Amniotic epithelial cell (primary cell): ENCODE measurements around the gene LMTK2.

Source experiments
- DNase-seq: peaks from one replicate; pipeline ENCODE4 v3.0.0-alpha.2; 2010; ENCODE audit warnings: low read depth

Gene LMTK2

DNA sequence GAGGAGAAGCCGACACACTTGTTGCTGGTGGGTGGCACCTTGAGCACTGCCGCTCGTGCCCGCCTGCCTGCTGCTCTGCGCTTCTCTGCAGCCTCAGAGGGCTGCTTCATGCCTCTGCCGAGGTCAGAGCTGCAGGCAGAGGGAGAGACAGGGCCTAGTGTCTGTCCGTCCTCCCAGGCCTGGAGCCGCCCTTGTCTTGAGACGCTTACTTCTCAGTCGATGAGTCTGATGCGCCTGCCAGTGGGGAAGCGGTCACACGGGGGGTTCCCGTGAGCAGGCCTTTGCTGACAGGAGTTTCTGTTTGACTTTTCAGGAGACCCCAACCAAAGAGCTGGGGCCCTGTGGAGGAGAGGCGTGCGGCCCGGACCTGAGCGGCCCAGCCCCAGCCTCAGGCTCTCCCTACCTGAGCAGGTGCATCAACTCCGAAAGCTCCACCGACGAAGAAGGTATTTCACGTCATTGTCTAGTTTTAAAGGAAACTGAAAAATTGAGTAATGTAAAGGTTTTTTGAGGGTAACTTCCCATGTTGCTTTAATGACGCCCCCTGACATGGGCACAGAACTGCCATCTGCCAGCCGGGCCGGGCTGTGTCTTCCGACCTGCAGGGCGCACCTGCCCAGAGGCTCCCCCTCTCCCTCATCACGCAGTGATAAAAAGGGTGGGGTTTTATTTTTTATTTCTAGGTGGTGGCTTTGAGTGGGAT is 96.8 kb downstream of the LMTK2 start:
- no peak for DNase-seq

- DNase-seq: no peak
These were observed 97.4 kb downstream of the LMTK2 start for GRCh38 chr7:98203964-98204605.

DNA sequence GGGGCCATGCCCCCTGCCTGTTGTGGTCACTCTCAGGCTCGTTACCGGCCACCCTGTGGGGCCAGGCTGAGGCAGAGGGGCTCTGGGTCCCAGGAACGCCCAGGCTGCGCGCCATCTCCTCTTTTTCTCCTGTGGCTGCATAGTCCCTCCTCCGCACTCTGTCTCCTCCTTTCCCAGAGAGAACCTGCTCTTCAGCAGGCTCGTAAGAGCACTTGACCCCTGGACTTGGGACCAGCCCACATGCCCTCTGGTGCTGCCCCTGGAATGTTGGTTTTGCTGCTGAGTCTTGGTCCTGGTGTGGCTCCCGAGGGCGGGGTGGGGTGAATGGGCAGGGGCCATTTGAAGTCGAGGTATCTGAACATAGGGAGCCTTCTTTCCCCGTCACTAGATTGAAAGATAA is 98.0 kb downstream of the LMTK2 start:
- DNase-seq: no peak

- DNase-seq: no peak
These were observed 98.6 kb downstream of the LMTK2 start for GRCh38 chr7:98205162-98205845.

GRCh38 chr7:98206451-98207330 is 100.0 kb downstream of the LMTK2 start:
- DNase-seq: no peak

DNA sequence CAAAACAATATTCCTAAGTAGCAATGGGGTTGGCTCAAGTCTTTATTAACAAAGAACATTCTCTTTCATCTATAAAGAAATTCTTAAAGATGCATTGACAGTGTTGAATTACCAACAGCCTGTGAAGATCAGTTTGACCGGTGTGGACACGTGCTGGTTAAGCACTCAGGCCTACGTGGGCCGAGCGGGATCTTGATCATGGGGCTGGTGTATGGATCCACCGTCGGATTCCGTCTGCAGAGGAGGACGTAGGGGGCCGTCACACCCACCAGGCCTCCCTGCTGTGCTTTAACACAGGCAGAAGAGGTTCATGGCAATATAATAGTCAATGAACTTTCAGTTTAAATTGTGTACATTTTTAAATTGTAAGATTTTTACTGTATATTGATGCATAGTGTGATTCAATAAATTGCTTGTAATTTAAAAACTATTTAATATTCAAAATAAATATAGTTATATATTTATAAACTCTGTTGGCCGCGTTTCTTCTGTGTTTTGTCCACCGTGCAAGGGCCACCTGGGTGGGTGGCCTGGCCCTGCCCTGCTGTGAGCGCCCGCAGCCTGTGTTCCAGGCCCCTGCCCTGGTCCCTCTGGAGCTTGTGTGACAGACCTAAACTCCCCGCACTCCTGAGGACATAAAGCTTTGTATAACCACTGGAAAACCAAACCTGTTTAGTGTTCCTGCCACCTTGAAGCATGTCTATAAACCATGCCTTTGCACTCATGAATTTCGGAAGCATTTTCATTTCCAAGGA is 102.7 kb downstream of the LMTK2 start:
- no peak for DNase-seq

GRCh38 chr7:98210513-98211220 is 104.0 kb downstream of the LMTK2 start:
- DNase-seq: peak; percentile 4

GRCh38 chr7:98211221-98211675 is 104.6 kb downstream of the LMTK2 start, which contains the start of gene BHLHA15:
Gene BHLHA15 (plus strand): TSS chr7:98211439. CDS start chr7:98212310, 871 bp downstream.
- DNase-seq: no peak

DNA sequence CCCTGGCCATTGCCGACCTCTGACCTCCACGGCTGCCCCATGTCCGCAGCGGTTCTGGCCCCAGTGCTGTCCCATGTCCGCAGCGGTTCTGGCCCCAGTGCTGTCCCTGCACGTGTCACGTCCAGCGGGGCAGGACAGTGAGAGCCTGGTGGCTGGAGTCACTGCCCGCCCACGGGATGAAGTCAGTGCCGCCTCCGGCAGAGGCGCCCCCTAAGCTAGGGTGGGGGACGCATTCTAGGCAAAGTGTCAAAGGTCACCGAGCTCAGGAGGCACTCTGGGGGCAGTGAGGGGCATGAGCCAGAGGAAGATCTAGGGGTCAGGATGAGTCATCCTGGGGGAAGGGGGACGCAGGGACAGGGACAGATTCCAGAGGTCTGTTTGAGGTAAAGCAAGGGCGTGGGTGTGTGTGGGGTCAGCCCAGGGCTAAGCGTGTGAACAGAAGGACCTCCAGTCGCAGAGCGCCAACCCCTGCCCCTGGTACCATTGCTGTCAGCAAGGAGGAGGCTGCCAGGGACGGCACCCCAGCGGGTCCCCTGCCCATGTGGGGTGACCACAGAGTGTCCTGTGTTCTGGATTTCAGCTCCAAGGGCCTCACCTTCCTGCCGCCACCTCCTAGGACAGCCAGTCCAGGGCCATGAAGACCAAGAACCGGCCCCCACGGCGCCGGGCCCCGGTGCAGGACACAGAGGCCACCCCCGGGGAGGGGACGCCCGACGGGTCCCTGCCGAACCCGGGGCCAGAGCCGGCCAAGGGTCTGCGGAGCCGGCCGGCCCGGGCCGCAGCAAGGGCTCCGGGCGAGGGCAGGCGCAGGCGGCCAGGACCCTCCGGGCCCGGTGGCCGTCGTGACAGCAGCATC is 105.2 kb downstream of the LMTK2 start:
- DNase-seq: no peak

GRCh38 chr7:98212532-98213041 is 105.9 kb downstream of the LMTK2 start:
- no peak for DNase-seq

DNA sequence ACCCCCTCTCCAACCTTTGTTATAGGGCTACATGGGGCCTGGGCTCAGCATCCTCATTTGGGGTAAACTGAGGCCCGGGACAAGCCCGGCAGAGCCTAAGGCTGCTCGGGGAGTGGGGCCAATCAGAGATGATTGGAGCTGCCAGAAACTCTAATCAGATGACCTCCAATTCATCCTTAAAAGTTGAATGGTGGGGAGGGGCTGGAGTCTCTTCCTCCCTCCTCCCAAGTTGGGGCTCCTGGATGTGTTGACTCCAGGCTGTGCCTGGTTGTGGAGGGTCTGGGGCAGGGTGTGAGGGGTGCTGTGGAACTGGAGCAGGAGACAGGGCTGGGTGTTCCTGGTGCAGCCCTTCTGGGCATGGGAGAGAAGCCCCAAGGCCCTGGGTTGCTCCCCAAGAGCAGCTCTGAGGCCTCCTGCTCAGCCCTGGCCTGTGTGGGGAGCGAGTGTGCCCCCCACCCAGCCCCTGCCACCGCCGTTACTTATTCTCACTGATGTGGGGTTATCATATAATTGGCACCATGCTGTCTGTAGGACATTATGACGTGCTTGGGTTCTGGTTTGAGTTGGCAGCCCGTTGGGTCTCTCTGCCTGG is 106.7 kb downstream of the LMTK2 start:
- no peak for DNase-seq

DNA sequence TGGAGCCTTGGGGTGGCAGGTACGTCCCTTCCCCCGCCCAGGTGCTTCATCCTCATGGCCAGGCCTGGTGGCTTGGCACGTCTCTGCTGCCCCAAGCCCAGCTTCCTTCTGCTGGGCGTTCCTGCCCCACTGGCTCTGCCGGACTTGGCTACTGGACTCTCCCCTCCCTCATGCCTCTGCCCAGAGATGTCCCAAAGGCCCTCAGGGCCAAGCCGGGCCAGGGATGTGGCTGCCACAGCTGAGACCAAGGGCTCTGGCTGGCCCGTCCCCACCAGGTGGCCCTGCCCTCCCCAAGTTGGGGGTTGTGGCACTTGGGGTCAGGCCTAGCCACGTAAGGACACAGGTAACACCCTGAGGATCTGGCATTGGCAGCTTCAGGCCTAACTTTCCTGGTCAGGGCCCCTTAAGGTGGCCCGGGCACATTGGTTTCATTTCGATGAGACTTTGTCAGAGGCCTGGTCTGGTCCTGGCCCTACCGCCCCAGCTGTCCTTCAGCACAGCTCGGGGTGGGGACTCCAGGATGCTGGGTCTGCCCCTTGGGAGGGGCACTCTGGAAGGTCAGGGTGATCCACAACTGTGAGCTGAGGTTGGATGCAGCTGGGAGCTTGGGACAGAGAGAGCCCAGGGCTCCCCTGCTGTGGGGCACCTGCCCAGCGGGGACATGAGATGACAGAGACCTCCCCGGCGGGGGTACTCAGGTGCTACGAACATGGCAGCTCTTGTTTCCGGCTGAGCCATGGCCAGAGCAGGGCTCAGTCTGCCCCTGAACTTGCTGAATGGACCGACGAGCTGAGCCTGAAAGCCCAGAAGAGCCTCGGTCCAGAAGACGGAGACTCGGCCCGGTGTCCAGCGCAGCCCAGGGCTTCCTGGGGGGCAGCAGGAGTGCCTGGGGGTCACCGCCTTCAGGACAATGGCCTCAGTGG is 107.5 kb downstream of the LMTK2 start:
- no peak for DNase-seq

DNA sequence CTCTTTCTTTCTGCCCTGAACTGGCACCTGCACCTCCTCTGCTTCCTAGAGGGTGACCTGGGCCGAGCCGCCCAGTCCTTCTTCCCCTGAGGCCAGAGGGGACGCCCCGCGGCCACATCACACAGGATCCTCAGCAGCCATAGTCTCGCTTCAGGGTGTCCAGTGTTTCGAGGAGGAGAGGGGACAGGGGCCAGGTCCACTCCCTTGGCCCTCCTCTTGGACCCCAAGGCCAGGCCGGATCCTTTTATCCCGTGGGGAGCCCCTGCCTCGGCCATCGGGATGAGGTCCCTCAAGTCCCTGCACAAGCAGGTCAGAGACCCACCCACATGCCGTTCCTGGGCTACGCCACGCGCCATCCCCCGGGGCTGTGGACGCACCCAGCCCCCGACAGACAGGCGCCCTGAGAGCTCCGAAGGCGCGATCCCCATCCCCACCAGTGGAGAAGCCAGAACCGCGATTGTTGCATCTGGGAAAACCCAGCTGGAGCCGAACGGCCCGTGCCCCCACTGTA is 108.2 kb downstream of the LMTK2 start:
- no peak for DNase-seq

GRCh38 chr7:98215561-98216495 is 109.2 kb downstream of the LMTK2 start:
- no peak for DNase-seq

DNA sequence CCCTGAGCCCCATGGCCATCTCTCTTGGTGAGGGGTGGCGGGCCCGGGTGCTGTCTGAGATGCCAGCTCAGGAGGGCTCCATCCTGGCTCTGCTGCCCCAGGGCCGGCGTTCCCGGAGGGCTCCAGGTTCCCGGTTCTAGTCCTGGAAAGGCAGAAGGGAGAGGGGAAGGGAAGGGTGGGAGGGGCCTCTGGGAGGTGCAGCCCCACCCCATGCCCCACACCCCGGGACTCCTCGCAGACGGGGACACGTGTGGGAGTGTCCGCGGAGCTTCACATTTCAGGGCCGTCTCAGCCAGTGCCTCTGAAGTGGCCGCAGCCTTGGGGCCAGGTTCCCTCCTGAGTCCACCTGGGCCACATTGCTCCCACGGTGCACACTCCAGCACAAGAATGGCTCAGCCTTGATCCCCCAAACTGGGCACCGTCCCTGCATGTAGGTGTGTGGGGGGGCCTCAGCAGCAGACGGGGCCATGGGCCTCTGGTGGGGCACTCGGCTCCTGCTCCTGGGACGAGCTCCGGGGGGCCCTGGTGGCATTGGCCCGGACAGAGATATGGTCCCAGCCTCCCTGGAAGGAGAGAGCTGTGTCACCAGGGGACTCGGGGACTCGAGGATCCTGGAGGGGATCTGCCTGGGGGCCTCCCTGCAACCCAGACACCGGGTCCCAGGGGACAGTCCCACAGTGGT is 110.4 kb downstream of the LMTK2 start:
- DNase-seq: no peak
